ENCODE results near the gene FPR1.

FPR1 gene

GRCh38 chr19:51697169-51697776, 54.4 kb downstream of the FPR1 start:
- no peaks in the 10 kb centered on the region for H3K27me3 Mint-ChIP-seq (ENCODE audit: low read depth)
- H3K36me3 Mint-ChIP-seq (ENCODE audit: low read depth) = peaks cover 18% of the 10 kb centered on the region
- H3K4me3 Mint-ChIP-seq = no peak overlapping the region
- H3K9me3 Mint-ChIP-seq = peaks cover 3% of the 10 kb centered on the region
- no peak overlapping the region for H3K27ac Mint-ChIP-seq
- H3K4me1 Mint-ChIP-seq (ENCODE audit: low read depth) = peaks cover 4% of the 10 kb centered on the region

- no peak overlapping the region for H3K27ac Mint-ChIP-seq
- H3K36me3 Mint-ChIP-seq (ENCODE audit: low read depth) = peaks cover 16% of the 10 kb centered on the region
- H3K4me1 Mint-ChIP-seq (ENCODE audit: low read depth) = peaks cover 4% of the 10 kb centered on the region
- H3K27me3 Mint-ChIP-seq (ENCODE audit: low read depth) = no peaks in the 10 kb centered on the region
- no peak overlapping the region for H3K4me3 Mint-ChIP-seq
- H3K9me3 Mint-ChIP-seq = peaks cover 3% of the 10 kb centered on the region
Measured at GRCh38 chr19:51696606-51697005, 55.1 kb downstream of the FPR1 start.

All from T-helper 1 cell treated with Interleukin-12 subunit alpha and Interleukin-12 subunit beta and Interleukin-4 antibody, amounts not matched to agents 30 μg/mL and 1 μg/mL, for 36 hours (primary cell).